Activated naive CD4-positive, alpha-beta T cell treated with Interleukin-2 at 50 U/mL for 16 hours (primary cell): Measurements from ENCODE around the gene GDF7.

Experiments
- DNase-seq: peaks from one replicate; pipeline ENCODE4 v3.0.0-alpha.2; 2020

The GDF7 gene

DNA sequence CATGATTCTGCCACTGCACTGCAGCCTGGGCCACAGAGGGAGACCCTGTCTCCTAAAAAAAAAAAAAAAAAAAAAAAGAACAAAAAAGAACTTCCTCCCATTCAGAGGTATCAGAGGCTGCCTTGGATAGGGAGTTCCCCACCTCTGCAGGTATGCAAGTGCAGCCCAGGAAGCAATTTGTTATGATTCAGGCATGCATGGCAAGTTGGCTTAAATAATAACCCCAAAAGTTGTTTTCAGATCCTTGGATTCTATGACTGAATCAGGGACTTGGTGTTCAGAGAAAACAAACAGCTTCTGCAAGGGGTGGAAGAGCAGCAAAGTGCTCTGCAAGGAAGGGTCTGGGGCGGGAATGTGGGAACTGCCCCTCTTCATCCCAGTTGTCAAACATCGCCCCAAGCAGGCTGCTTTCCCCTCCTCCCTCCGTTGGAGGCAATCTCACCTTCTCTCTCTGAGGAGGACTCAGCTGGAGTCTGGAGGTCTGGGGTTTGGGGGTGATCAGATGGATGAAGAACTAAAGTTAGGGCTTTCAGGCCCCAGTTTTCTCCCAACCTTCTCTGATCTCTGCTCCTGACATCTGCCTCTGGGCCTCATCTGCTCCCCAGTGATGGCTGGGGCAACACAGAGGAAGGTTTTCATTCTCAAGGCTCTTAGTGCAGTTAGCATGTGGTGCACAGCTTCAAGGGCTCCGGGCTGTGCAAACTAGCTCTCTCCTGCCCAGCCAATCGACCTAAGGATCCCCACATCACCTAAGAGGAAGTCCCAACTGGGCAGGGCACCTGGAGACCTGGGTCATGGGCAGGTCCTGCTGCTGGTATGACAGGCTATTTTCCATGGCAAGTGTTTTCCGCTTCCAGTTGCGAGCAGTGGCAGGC, 3.5 kb upstream of the GDF7 start:
- no peak for DNase-seq

DNA sequence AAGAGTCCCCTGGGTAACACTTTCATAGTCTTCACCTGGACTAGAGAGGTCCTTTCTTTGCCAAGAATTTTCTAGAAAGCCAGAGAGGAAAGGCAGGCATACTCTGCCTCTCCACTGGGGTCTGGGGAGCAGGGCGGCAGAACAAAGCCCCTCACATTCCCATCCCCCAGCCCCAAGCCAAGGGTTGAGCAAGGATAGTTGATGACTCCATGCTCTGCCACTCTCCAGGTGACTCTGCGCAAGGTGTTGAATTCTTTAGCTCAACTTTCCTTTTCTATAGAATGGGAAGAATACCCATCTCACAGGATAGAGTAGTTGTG, 2.9 kb upstream of the GDF7 start:
- no peak for DNase-seq

DNA sequence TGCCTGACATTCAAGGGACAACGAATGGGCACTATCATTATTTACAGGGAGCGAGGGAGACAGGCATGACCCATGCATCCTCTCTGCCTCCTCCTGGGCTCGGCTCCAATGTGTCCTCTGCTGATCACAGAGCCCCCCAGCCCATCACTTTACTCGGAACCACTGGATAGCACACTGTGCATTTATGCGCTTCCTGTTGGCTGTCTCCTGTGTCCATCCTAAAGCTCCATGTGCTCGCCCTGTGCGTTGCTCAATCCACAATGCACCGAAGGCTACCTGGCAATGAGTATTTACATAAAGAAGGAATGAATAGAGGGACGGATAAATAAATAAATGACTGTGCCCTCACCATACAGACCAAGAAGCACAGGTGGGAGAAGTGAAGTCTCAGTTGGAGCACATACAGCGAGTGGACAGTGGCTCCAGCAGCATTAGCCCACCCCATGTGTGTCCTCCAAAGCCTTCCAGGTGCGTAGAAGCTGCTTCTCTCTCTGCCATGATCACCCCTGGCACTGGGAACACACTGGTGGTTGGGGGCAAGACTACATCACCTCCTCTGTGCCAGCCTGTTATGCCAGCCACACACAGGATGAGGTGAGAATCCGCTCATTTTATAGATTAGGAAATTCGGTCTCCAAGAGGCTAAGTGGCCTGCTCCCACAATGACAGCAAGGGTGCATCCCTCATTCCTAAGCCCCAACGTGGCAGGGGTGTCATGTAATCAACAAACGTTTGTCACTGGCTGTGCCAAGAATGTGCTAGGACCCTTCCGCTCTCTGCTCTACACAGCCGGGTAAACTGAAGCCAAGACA, 2.3 kb upstream of the GDF7 start:
- DNase-seq, result no peak

DNA sequence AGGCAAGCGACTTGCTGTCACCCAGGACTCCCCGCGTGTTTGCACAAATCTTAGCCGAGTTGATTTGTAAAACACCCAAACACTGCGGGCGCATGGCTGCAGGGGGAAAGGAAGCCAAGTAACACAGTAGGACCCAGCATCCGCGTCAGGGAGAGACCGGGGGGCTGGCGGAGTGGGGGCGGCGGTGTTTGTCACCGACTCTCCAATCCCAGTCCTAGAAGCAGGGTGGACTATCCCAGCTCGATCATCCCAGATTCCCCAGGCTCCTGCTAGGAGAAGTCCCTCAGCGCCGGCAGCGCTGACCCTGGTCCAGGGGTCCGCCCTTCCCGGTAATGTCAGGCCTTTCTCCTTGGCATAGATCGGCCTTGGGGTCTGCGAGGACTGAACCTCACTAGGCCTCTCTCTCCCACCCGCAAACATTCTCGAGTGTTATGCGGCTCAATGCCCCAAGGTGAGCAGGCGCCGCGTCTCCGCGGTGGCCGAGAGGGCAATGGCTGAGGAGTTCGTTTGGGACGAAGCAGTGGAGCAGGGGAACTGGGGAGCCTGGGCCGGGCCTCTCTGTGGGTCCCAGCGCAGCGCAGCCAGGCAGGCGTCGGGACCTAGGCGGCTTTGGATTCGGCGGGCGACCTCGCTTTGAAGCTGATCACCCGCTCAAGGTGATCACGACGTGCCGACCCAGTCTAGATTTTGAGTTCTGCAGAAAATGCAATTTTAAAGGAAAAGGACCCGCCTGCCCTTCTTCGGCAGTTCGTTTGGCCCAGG, 1.5 kb upstream of the GDF7 start:
- peak; percentile 12 for DNase-seq

DNA sequence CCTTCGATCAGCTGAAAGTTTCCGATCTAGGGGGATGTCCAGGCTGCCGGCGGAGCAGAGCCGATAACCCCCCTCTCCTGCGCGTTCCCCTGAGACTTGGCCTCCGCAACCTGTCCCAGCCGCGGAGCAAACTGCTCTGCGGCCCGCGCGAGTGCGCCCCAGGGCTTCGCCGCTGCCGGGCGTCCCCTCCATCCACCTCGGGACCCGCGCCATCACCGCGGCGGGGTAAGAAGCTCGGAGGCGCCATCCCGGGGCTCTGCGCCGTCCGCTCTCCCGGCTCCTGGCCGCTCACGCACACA, 990 bp upstream of the GDF7 start:
- DNase-seq, result no peak

DNA sequence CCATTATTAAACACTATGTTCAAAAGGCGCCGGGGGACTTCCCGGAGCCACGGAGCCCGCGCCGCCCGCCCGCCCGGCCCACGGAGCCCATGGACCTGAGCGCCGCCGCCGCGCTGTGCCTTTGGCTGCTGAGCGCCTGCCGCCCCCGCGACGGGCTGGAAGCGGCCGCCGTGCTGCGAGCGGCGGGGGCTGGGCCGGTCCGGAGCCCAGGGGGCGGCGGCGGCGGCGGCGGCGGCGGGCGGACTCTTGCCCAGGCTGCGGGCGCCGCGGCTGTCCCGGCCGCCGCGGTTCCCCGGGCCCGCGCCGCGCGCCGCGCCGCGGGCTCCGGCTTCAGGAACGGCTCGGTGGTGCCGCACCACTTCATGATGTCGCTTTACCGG, 197 bp downstream of the GDF7 start:
- no peak for DNase-seq

DNA sequence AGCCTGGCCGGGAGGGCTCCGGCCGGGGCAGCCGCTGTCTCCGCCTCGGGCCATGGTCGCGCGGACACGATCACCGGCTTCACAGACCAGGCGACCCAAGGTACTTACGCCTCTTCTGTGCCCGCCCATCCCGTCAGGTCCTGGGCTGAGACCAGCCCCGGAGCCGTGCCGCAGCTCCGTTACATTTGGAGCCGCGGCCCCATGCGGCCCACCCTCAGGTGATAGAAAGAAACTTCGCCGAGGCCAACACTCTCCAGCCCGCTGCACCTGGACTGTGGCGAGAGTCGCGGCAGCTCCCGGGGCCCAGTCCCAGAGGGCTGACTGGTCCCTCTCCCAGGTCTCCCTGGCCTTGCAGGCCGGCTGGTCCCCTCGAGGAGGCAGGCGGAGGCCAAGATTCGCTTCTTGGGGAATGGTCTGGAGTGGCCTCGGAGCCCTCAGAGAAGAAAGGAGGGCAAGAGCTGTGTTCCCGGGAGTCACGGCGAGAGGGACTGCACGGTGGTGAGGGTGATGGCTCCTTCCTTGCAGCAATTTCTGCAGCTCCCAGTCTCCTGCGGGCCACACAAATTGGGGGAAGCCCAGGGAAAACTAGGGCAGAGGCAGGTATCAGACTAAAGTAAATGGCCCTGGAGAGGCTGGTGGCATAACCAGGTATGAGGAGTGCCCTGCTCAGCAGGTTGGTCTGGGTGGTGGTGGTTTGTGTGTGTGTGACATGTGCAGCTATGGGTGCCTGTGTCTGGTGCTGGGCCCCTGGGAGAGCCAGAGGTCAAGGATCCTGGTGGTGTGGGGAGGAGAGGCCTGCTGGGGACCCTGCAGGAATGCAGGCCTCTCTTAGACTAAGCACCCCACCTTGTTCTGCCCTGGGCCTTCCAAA, 822 bp downstream of the GDF7 start:
- DNase-seq, result no peak

DNA sequence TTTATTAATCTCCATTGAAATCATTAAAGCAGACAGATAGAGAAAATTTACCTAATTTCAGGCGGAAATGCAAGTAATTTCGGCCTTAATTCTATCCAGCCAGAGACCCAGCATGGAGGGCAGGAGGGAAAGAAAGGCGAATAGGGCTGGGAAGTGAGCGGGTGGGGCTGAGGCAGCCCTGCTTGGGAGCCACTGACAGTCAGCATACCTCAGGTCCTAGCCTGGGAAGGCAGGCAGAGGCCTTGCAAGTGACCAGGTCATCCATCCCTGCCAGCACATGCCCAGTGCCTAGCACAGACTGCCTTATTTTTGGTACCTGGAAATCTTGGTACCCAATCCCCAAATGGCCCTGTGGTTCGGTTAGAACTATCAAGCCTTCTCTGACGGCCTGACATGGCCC, 1.5 kb downstream of the GDF7 start:
- DNase-seq, result no peak

DNA sequence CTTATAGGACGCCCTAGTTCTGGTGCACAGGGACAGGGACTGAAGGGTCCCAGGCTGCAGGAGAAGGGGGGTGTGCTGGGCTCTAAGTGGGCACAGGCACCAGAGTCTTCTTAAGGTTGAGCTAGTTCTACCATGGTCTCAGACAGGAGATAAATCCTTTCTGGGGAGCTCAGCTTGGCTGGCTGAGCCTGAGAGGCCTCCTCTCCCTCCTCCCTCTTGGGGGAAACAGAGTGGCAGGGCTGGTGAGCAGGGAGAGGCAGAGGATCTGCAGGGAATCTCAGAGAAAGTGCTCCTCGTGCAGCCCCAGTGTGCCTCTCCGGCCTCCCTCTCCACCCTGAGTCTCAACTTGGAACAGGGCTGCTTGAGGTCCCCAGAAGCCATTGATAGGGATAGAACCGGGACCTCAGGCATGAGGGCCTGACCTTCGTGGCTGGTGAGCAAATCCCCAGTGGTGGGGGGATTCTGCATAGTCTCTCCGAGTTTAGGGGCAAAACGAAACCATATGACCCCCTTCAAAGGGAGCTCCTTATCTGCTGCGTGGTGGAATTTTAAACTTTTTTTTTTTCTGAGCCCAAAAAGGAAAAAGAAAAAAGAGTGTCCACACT, 2.0 kb downstream of the GDF7 start:
- no peak for DNase-seq

DNA sequence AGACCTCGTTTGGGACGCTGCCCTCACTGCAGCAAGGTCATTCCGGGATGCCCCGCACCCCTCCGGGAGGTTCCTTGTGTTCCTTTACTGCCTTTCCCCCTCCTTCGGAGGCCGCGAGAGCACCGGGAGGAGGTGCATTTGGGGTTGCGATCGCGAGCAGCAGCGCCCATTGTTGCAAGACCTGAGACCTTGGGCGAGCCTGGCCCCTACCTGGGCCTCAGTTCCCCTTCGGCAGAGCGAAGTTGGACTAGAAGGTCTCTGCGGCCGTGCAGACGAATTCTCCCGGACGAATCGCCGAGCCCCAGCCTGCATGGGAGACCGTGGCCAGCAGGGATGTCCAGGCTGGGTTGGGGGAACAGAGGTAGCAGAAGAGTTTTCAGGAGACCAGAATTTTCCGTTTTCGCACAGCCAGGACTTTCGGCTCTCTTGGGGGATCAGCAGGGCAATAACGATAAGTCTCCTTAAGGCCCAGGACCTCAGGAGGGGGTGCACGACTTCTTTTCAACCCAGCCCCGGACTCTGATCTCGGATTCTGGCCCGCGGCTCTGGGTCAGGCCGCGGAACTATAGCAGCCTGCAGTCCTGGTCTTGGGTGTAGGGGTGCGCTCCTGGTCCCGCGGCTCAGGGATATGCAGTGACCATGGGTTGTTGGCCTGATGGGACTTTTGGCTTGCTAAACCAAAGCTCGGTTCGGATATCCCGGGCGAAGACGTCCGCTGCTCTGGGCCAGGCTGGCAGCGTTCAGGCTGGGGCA, 2.8 kb downstream of the GDF7 start:
- DNase-seq, result no peak

DNA sequence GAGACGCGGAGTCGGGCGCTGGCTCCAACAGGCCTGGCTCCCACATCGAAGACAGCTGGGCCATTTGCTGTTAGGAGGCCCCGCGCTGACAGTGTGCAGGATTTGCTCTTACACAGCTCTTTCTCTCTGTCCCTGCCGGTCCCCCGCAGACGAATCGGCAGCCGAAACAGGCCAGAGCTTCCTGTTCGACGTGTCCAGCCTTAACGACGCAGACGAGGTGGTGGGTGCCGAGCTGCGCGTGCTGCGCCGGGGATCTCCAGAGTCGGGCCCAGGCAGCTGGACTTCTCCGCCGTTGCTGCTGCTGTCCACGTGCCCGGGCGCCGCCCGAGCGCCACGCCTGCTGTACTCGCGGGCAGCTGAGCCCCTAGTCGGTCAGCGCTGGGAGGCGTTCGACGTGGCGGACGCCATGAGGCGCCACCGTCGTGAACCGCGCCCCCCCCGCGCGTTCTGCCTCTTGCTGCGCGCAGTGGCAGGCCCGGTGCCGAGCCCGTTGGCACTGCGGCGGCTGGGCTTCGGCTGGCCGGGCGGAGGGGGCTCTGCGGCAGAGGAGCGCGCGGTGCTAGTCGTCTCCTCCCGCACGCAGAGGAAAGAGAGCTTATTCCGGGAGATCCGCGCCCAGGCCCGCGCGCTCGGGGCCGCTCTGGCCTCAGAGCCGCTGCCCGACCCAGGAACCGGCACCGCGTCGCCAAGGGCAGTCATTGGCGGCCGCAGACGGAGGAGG, 3.5 kb downstream of the GDF7 start:
- no peak for DNase-seq

DNA sequence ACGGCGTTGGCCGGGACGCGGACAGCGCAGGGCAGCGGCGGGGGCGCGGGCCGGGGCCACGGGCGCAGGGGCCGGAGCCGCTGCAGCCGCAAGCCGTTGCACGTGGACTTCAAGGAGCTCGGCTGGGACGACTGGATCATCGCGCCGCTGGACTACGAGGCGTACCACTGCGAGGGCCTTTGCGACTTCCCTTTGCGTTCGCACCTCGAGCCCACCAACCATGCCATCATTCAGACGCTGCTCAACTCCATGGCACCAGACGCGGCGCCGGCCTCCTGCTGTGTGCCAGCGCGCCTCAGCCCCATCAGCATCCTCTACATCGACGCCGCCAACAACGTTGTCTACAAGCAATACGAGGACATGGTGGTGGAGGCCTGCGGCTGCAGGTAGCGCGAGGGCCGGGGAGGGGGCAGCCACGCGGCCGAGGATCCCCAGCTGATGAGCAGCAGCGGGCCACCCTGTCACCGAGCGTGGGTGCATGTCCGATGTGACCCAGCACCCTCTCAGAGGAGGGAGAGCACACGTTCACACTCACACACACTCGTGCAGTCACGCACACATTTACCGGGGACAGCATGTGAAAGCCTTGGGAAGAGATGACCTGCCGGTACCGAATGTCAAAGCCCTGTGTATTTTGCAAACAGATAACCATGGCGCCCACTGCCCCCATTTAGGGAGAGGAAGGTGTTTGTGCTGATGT, 4.2 kb downstream of the GDF7 start:
- DNase-seq, result no peak

DNA sequence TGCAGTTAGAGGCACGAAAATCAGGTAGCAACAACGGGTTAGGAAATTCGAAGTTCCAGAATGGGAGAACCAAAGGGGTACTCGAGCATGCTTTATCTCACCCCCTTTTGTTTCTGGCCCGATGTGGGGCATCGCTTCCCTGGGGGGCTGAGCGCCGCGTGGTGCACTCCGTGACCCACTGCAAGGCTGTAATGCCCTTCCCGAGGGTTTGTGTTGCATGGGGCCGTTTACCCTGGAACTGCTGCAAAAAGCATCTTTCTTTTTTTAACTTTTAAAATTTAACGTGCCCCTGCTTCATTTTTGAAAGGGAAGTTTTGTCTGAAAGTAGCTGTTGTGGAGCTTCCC, 4.8 kb downstream of the GDF7 start:
- DNase-seq, result no peak

DNA sequence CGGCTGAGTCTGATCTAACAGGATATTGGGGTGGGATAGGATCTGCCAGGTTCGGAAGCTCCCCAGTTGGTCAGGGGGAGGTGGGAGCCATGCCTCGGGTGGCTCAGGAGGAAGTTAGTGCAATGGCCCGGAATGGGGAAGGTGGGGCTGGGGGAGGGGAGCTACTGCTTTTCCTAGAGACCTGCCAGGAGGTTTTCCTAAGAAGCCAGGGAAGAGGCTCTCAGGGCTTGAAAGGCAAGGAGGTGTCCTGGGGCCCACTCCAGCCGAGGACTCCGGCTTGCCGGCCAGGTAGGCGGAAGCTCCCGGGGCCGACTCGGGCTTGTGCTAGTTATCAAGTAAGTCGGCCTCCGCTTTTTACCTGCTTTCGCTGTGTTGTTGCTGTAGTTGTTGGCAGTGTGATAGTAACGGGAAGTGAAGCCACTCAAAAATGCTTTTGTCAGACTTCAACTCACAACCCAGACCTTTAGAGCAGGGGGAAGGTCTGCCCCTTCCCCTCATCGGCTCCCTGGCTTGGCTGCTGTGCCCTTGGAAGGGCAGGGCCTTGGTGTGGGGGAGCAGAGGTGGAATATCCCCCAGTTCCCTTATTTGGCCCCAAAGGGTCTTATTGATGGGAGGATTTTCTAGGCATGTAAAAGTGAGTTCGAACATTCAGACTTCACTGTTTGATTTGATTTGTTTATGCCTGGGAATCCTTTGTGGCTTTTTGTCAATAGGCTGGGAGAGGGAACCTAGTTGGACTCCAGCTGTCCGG, 5.4 kb downstream of the GDF7 start:
- DNase-seq, result no peak

DNA sequence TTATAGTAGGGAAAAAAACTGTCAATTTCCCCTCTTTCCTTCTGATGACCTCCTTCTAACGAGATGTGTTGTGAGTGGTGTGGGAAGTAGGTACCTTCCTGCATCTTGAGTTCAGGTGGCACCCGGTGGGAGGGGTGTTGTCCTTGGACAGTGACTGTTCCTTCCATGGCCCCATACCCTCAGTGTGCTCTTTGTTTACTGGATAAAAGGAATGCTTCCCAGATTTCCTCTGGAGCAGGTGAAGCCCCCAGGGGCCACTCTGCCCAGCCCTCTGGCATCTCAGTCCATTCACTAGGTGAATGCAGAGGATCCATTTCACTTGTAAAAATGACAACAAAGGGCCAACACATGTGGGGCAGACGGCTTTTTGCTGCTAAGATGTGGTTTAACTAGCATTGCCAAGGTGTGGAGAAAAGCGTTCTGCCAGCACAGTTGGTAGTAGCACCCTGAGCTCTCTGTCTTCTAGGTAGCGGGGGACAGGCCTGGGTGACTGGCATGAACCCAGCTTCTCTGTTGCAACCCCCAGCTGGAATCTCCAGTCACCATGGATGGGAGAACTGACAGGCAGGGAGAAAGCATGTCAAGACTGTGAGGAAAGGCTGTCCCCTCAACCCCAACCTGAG, 6.9 kb downstream of the GDF7 start:
- no peak for DNase-seq

DNA sequence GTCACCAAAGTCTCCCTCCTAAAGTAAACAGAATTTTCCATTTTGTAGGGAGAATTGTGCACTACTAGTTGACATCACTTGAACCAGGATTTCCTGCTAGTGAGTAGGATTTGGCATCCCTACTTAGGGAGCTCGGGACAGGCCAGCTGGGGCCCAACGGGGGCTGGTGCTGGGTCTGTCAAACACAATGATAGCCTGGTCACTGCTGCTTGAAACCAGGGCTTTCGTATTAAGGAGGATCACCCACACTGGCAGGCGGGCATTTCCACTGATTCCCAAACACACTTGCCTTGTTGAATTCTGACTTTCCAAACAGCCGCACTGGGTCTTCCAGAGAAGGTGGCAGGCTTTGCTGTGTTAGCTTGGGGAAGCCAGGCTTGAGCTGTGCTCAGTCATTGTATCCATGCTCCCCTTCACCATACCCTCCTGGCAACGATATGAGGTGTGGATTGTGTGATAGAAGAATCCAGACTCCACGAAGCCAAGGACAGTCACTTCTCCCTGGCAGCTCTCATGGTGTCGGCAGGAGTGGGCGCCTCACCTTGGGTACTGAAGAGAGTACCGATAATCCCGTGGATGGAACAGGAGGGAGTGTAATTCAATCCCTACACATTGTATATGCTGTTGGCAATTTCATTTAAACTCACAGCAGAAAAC, 7.5 kb downstream of the GDF7 start:
- no peak for DNase-seq

DNA sequence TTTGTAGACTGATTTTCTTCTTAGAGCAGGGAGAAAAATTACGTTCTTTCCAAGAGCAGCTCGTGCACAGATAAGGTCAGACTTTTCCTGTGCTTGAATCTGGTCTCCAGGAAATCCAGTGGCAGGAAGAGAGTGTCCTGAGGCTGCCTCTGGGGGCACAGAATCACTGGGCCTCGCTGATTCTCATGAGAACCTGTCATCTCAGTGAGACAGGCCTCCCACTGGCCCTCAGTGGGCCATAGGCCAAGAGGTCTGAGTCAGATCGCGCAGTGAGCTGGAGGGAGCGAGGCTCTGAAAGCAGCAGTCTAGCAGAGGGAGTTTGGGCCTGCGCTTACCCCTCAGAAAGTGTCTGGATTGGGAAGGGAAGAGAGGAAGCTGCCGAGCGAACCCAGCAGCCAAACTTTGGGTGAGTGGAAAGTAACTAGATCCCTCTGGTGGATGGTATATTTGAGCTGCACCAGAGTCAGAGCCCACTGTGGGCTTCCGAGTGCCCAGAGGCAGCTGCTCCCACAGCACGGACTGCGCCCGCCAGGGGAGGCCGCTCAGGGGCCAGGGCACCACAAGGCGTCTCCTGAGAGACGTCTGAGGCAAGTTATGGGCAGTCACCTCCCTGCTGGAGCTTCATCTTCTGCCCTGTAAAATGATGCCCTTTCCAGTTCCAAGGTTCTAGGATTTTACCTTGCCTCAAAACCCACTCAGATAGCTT, 8.2 kb downstream of the GDF7 start:
- no peak for DNase-seq
